IMR-90 (cell line): Measurements from ENCODE around the gene SEC61A1. TPM values are rescaled to one million over a fixed set of nuclear protein-coding genes. Genes with fewer than 3 reads are reported as not detected.

Experiments used
- ATAC-seq: fragments of 200-7000 bp; cut with Tn5 transposase; 2 replicates; pipeline ENCODE4 v1.9.1; 2020; ENCODE audit warnings: low read depth, mild to moderate bottlenecking, moderate library complexity
- BruUV-seq: library from RNA; stranded (reverse); fragments of 400-500 nt; replicated peaks from 2 replicates; lab custom pipeline; 2021; lab: Mats Ljungman, UMichigan
- CTCF ChIA-PET: fragments of 300-600 bp; formaldehyde crosslinking; extraction: SDS; loops from one replicate; lab custom pipeline; 2021; ENCODE audit warnings: antibody characterized with exemption; lab: Yijun Ruan, JAX
- POLR2A ChIA-PET: fragments of 300-600 bp; sonication (Branson Sonifier 250); formaldehyde crosslinking; loops from one replicate; lab custom pipeline; 2022; ENCODE audit warnings: antibody characterized with exemption; ENCODE audit not compliant: unreplicated experiment; lab: Charles Lee
- DNase-seq: peaks from one replicate; pipeline ENCODE4 v3.0.0; 2013
- H2AFZ ChIP-seq: replicated peaks from 2 replicates; pipeline ENCODE3; 2013; ENCODE audit warnings: low read length, mild to moderate bottlenecking; ENCODE audit not compliant: poor library complexity
- H2AK5ac ChIP-seq: 2 replicates; pipeline ENCODE4 v1.6.1; 2013; ENCODE audit warnings: low read depth, low read length, inconsistent platforms
- H2AK9ac ChIP-seq: replicated peaks from 2 replicates; pipeline ENCODE3; 2013; ENCODE audit warnings: mild to moderate bottlenecking, low read depth, low read length, moderate library complexity; ENCODE audit not compliant: poor library complexity
- H2BK120ac ChIP-seq: 2 replicates; pipeline ENCODE4 v1.6.1; 2013; ENCODE audit warnings: low read depth, low read length, inconsistent platforms
- H2BK15ac ChIP-seq: 3 replicates; pipeline ENCODE4 v1.6.1; 2013; ENCODE audit warnings: low read depth, low read length, inconsistent platforms
- H2BK20ac ChIP-seq: 2 replicates; pipeline ENCODE4 v1.6.1; 2013; ENCODE audit warnings: low read depth, mild to moderate bottlenecking, inconsistent platforms, low read length, moderate library complexity
- H2BK5ac ChIP-seq: 2 replicates; pipeline ENCODE4 v1.6.1; 2013; ENCODE audit warnings: mild to moderate bottlenecking, low read depth, low read length, inconsistent platforms; ENCODE audit not compliant: poor library complexity, severe bottlenecking
- H3K14ac ChIP-seq: replicated peaks from 2 replicates; pipeline ENCODE4 v1.6.1; 2013; ENCODE audit warnings: low read depth, low read length, inconsistent platforms
- H3K18ac ChIP-seq: 2 replicates; pipeline ENCODE4 v1.6.1; 2013; ENCODE audit warnings: low read depth, low read length, control low read depth
- H3K23ac ChIP-seq: 2 replicates; pipeline ENCODE4 v1.6.1; 2013; ENCODE audit warnings: low read depth, low read length, inconsistent platforms
- H3K27ac ChIP-seq: 2 replicates; pipeline ENCODE4 v1.5.1; 2013; ENCODE audit warnings: mild to moderate bottlenecking, control low read depth, low read length; ENCODE audit not compliant: insufficient read depth
- H3K27me3 ChIP-seq: 2 replicates; pipeline ENCODE4 v1.6.1; 2013; ENCODE audit warnings: low read length; ENCODE audit not compliant: control insufficient read depth, insufficient read depth
- H3K36me3 ChIP-seq: 2 replicates; pipeline ENCODE4 v1.6.1; 2013; ENCODE audit warnings: low read length, mixed read lengths; ENCODE audit not compliant: control insufficient read depth, insufficient read depth
- H3K4ac ChIP-seq: 2 replicates; pipeline ENCODE4 v1.6.1; 2013; ENCODE audit warnings: low read depth, low read length, inconsistent platforms
- H3K4me1 ChIP-seq: 2 replicates; pipeline ENCODE4 v1.6.1; 2013; ENCODE audit warnings: low read length, mixed read lengths; ENCODE audit not compliant: control insufficient read depth, insufficient read depth
- H3K4me2 ChIP-seq: 2 replicates; pipeline ENCODE4 v1.6.1; 2013; ENCODE audit warnings: low read depth, mild to moderate bottlenecking, control low read depth, low read length, moderate library complexity
- H3K4me3 ChIP-seq: 2 replicates; pipeline ENCODE4 v1.5.1; 2013; ENCODE audit warnings: low read depth, mild to moderate bottlenecking, control low read depth, low read length, moderate library complexity; ENCODE audit not compliant: insufficient read depth
- H3K56ac ChIP-seq: 2 replicates; pipeline ENCODE4 v1.6.1; 2013; ENCODE audit warnings: low read length, inconsistent platforms; ENCODE audit not compliant: insufficient read depth; ENCODE audit errors: extremely low read depth
- H3K79me1 ChIP-seq, 2 experiments: 2 replicates each; pipeline ENCODE4 v1.6.1; 2013; ENCODE audit warnings: low read length in 2 of 2, inconsistent platforms in 1 of 2, low read depth in 1 of 2
- H3K9ac ChIP-seq: 2 replicates; pipeline ENCODE4 v1.6.1; 2013; ENCODE audit warnings: low read depth, low read length, control low read depth
- H3K9me1 ChIP-seq: 2 replicates; pipeline ENCODE4 v1.6.1; 2013; ENCODE audit warnings: low read length, inconsistent platforms; ENCODE audit not compliant: insufficient read depth
- H3K9me3 ChIP-seq: 2 replicates; pipeline ENCODE4 v1.6.1; 2013; ENCODE audit warnings: low read length; ENCODE audit not compliant: control insufficient read depth, insufficient read depth
- H4K20me1 ChIP-seq: 2 replicates; pipeline ENCODE4 v1.6.1; 2013; ENCODE audit warnings: low read length, inconsistent platforms; ENCODE audit not compliant: insufficient read depth
- H4K5ac ChIP-seq: 2 replicates; pipeline ENCODE4 v1.6.1; 2013; ENCODE audit warnings: mild to moderate bottlenecking, low read depth, low read length, control low read depth
- H4K8ac ChIP-seq, 2 experiments: 2 replicates each; pipeline ENCODE4 v1.6.1; 2013; ENCODE audit warnings: low read depth in 2 of 2, low read length in 2 of 2, control low read depth in 1 of 2, inconsistent platforms in 1 of 2
- H4K91ac ChIP-seq: 2 replicates; pipeline ENCODE4 v1.6.1; 2013; ENCODE audit warnings: low read depth, low read length, inconsistent platforms; ENCODE audit not compliant: insufficient read depth
- BHLHE40 ChIP-seq: fragments of 150-350 bp; IDR thresholded peaks from 2 replicates; pipeline ENCODE4 v1.6.1; 2016; ENCODE audit warnings: mild to moderate bottlenecking, low read depth, low read length
- CEBPB ChIP-seq: IDR thresholded peaks from 2 replicates; pipeline ENCODE4 v1.6.1; 2012; ENCODE audit warnings: low read depth, low read length, improper control_type of control experiment
- CHD1 ChIP-seq: IDR thresholded peaks from 2 replicates; pipeline ENCODE4 v1.6.1; 2012; ENCODE audit warnings: low read depth, low read length, improper control_type of control experiment
- ELK1 ChIP-seq: fragments of 150-350 bp; IDR thresholded peaks from 2 replicates; pipeline ENCODE4 v1.6.1; 2016; ENCODE audit warnings: low read depth, mild to moderate bottlenecking, low read length, moderate library complexity, borderline replicate concordance
- MAZ ChIP-seq: IDR thresholded peaks from 2 replicates; pipeline ENCODE4 v1.6.1; 2012; ENCODE audit warnings: low read depth, mild to moderate bottlenecking, low read length, improper control_type of control experiment, moderate library complexity, borderline replicate concordance
- MXI1 ChIP-seq: IDR thresholded peaks from 2 replicates; pipeline ENCODE4 v1.6.1; 2012; ENCODE audit warnings: low read depth, mild to moderate bottlenecking, low read length, moderate library complexity, borderline replicate concordance
- NFE2L2 ChIP-seq: fragments of 150-350 bp; IDR thresholded peaks from 2 replicates; pipeline ENCODE4 v1.6.1; 2016; ENCODE audit warnings: low read depth, mild to moderate bottlenecking, low read length
- POLR2A ChIP-seq: IDR thresholded peaks from 2 replicates; pipeline ENCODE4 v1.6.1; 2012; ENCODE audit warnings: mild to moderate bottlenecking, low read depth, low read length
- RCOR1 ChIP-seq: IDR thresholded peaks from 2 replicates; pipeline ENCODE4 v1.6.1; 2012; ENCODE audit warnings: mild to moderate bottlenecking, low read length, improper control_type of control experiment; ENCODE audit not compliant: insufficient replicate concordance
- RFX5 ChIP-seq: IDR thresholded peaks from 2 replicates; pipeline ENCODE4 v1.8.0; 2012; ENCODE audit warnings: low read depth, mild to moderate bottlenecking, low read length, moderate library complexity
- SMC3 ChIP-seq: fragments of 150-350 bp; IDR thresholded peaks from 2 replicates; pipeline ENCODE4 v1.6.1; 2016; ENCODE audit warnings: low read depth, mild to moderate bottlenecking, antibody characterized with exemption, low read length, moderate library complexity
- USF2 ChIP-seq: fragments of 150-350 bp; IDR thresholded peaks from 2 replicates; pipeline ENCODE4 v1.6.1; 2017; ENCODE audit warnings: mild to moderate bottlenecking, antibody characterized with exemption, low read length, low read depth
- WGBS, 2 experiments: methylation state at CpG; one replicate each; pipeline versions ENCODE4 v1.1.5 to v1.1.7; 2013; ENCODE audit warnings: missing lambda C conversion rate in 2 of 2; ENCODE audit not compliant: insufficient read length in 1 of 2; ENCODE audit errors: extremely low coverage in 2 of 2; 5-methylcytosine and 5-hydroxymethylcytosine counted together
- dilution Hi-C: fragments of 300-500 bp; cut with HindIII; formaldehyde crosslinking; loops from one replicate; pipeline ENCODE4 v1.14.3; 2018; ENCODE audit warnings: low sequenced_read_pairs; ENCODE audit not compliant: unreplicated experiment
- in situ Hi-C: fragments of 300-500 bp; cut with MboI; formaldehyde crosslinking; loops from 3 replicates; pipeline ENCODE4 v1.14.3; 2019; ENCODE audit warnings: low sequenced_read_pairs, inconsistent platforms, mixed read lengths
- intact Hi-C: fragments of 100-400 bp; cut with micrococcal nuclease; formaldehyde crosslinking; loops from 2 replicates; pipeline ENCODE4 v1.10.0; 2022
- polyA plus RNA-seq, 3 experiments: library from polyadenylated mRNA; depleted of rRNA; stranded (reverse); fragments of >200 nt; gene quantifications; 2 replicates each; pipeline ENCODE4 v1.2.3, GENCODE V29; 2012; ENCODE audit warnings: low replicate concordance in 1 of 3
- total RNA-seq: library from RNA; depleted of rRNA; stranded (reverse); fragments of >200 nt; gene quantifications from 2 replicates; pipeline ENCODE4 v1.2.3, GENCODE V29; 2012

Gene SEC61A1
- total and polyA plus RNA-seq, 2 of the 4 experiments (the other 2 are of a cell fraction) = 377 to 478 TPM

- no peak overlapping the region for H3K23ac ChIP-seq
- H3K9me3 ChIP-seq = no peaks in the 10 kb centered on the region
- H3K9ac ChIP-seq = no peak overlapping the region
- no peak overlapping the region for H2BK20ac ChIP-seq
- no peaks in the 10 kb centered on the region for H3K27me3 ChIP-seq
- H2BK5ac ChIP-seq = no peak overlapping the region
- peaks cover 75% of the 10 kb centered on the region for H4K20me1 ChIP-seq
- DNase-seq (no peak), ATAC-seq (no peak)
- TF ChIP-seq USF2 (no peak), CHD1 (no peak), NFE2L2 (no peak), POLR2A (no peak), RCOR1 (no peak), MAZ (no peak), BHLHE40 (no peak), CEBPB (no peak), ELK1 (no peak), RFX5 (no peak), SMC3 (no peak), MXI1 (no peak)
- dilution Hi-C loops (no loop called here), in situ Hi-C loops (no loop called here), intact Hi-C loops (no loop called here)
- no peak overlapping the region for H2BK15ac ChIP-seq
- H3K36me3 ChIP-seq = peaks cover 83% of the 10 kb centered on the region
- no peak overlapping the region for H3K14ac ChIP-seq
- H3K56ac ChIP-seq = no peak overlapping the region
- H2AK9ac ChIP-seq = no peak overlapping the region
- H3K4me3 ChIP-seq = no peak overlapping the region
- H3K27ac ChIP-seq = no peak overlapping the region
- H4K5ac ChIP-seq = no peak overlapping the region
- no peak overlapping the region for H3K18ac ChIP-seq
- no peak overlapping the region for H2AK5ac ChIP-seq
- no peak overlapping the region for H2AFZ ChIP-seq
- peaks cover 14% of the 10 kb centered on the region for H3K4me1 ChIP-seq
- no peak overlapping the region for H3K4ac ChIP-seq
- ChIA-PET CTCF (interaction anchor here (0.9 to 1.3 kb wide), 2 partner anchors 10 to 11 kb away, joined by 3 read pairs; no protein-coding TSS in a partner anchor), POLR2A (no interaction called here)
- no peak overlapping the region for H3K4me2 ChIP-seq
- H3K9me1 ChIP-seq = peaks cover 20% of the 10 kb centered on the region
- no peak overlapping the region for H4K8ac ChIP-seq
- BruUV-seq = no TSS peak
- no peak overlapping the region for H2BK120ac ChIP-seq
- 100% methylated on average over 1 of the region's 4 CpGs; no CpG with 5 or more reads in 1 of the 2 experiments for WGBS, 2 experiments
- H3K79me1 ChIP-seq = peaks cover 61 to 78% of the 10 kb centered on the region in 2 experiments
- H4K91ac ChIP-seq = no peak overlapping the region
These were observed 13.9 kb downstream of the SEC61A1 start for GRCh38 chr3:128066114-128066513.
